LHCN-M2 (cell line): ENCODE measurements around the gene RXRB. TPM values are rescaled to one million over a fixed set of nuclear protein-coding genes. Genes with fewer than 3 reads are reported as not detected.

Source experiments
- DNase-seq: peaks from one replicate; pipeline ENCODE4 v3.0.0-alpha.2; 2012; ENCODE audit warnings: low read depth
- total RNA-seq: library from RNA; depleted of rRNA; stranded (reverse); fragments of >200 nt; gene quantifications from 2 replicates; pipeline ENCODE4 v1.2.3, GENCODE V29; 2014

Gene RXRB
- total RNA-seq, 1 experiment from 2014 or later, result 23.0 TPM

DNA sequence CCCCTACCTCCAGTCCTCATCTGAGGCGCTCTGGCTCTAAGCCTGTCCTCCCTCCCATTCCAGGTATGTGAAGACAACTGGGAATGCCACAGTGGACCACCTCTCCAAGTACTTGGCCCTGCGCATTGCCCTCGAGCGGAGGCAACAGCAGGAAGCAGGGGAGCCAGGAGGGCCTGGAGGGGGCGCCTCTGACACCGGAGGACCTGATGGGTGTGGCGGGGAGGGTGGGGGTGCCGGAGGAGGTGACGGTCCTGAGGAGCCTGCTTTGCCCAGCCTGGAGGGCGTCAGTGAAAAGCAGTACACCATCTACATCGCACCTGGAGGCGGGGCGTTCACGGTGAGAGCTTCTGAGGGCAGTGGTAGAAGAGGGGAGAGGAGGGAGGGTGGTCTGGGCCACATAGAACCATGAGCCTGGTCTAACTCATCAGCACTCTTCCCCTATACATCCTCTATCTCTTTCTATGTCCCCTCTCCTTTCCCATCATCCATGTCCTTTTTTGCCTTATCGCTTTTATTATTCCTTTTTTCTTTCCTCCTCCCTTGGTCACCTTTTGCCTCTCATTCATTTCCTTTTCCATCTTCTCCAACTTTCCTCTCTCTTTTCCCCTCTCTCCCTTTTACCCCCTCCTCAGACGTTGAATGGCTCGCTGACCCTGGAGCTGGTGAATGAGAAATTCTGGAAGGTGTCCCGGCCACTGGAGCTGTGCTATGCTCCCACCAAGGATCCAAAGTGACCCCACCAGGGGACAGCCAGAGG is 11.4 kb upstream of the RXRB start:
- no peak for DNase-seq

DNA sequence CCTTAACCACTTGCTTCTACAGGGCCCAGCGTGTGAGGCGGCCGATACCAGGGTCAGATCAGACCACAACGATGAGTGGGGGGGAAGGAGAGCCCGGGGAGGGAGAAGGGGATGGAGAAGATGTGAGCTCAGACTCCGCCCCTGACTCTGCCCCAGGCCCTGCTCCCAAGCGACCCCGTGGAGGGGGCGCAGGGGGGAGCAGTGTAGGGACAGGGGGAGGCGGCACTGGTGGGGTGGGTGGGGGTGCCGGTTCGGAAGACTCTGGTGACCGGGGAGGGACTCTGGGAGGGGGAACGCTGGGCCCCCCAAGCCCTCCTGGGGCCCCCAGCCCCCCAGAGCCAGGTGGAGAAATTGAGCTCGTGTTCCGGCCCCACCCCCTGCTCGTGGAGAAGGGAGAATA is 10.7 kb upstream of the RXRB start:
- DNase-seq, result no peak

DNA sequence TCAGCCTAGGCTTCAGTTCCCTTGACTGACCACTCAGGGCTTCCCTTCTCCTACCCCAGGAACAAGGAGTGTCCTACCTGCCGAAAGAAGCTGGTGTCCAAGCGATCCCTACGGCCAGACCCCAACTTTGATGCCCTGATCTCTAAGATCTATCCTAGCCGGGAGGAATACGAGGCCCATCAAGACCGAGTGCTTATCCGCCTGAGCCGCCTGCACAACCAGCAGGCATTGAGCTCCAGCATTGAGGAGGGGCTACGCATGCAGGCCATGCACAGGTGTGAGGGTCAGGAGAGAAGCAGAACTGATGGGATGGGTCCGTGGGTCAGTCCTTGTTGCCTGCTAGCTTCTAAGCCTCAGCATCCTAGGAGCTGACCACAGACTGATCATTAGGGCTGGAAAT is 9.4 kb upstream of the RXRB start:
- no peak for DNase-seq

DNA sequence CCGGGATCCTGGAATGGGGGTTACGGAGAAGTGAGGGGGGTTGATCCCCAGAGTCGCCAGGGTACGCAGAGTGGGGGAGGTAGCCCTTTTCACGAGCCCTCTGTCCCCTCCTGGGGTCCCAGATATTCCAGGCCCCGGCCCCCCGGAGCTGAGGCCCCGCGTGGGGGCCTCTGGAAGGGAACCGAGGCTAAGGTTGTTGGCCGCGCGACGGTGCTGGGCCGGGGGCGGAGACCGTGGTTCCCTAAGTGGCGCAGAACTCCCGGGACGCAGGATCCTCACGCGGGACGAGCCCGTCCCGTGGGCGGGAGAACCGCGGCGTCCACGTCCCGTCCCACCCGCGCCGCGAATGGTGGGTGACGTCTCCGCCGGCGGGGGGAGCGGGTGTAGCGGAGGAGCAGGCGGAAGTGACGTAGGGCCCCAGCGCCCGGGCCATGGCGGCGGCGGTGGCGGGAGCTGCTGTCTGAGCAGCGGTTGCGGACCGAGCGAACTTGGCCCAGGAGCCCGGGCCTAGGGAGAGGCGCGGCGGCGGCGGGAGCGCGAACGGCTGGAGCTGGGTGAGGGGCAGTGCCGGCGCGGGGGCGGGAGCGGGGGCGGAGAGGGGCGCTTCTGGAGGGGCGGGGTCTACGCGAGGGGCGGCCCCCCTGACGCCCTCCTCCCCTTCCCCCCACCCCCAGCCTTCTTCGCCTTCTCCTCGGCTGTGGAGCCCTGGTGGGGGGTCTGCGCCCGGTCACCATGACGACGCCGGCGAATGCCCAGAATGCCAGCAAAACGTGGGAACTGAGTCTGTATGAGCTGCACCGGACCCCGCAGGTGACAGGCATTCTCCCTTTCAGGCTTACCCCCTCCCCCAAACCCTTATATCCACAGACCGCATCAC is 7.9 kb upstream of the RXRB start, which contains the start of gene RING1:
RING1 (plus strand) TSS at position 410 of the 877 bp plus-strand sequence; CDS start at position 733, 323 bp downstream.
- peak; percentile 72 for DNase-seq

DNA sequence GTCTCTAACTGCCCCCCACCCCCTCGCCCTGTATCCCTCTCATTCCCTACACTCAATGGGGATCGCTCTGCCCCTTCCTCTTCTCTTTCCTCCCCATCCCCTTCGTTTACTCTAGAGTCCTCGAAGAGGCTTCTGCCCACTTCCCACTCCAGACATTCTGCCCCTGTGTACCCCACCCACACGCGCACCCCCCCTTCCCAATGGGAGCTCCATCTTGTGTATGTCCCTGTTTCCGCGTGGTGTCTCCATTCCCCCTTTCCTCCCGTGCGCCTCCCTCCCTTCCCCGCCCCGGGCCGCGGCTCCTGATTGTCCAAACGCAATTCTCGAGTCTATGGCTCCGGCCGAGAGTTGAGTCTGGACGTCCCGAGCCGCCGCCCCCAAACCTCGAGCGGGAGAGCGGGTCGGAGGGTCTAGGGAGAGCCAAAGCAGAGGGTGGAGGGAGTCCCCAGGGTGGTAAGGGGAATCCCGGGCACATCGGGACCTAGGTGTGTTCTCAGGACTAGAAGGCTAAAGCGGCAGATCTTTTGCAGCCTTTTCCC is 7.2 kb upstream of the RXRB start:
- peak; percentile 45 for DNase-seq

DNA sequence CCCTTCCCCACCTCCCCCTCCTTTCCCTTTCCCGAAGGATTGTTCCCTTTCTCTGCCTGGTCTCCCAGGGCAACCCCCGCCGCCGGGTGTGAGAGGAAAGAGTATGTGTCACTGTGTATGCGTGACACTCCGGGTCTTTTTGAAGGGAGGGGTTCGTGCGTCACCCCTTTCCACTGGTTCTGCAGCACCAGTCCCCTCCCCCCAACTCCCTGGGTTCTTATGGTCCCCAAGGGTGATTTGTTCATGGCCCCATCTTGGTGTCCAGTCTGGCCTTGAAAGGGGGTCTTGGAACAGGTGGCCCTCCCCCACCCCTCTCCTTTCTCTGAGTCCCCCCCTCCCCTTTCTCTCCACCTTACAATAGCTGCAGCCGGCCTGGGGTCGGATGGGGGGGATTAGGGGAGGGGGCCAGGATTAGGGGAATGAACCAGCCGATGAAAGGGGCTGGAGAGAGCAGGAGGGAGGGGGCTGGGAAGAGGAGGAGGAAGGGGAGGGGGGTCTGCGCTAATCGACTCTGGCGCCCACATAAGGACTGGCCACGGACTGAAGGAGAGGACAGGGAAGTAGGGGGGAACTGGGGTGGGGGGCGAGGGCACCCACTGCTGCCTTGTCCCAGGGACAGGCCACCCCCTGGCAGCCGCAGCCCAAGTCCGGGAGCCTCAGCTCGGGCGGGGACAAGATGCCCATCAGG is 6.5 kb upstream of the RXRB start:
- no peak for DNase-seq

DNA sequence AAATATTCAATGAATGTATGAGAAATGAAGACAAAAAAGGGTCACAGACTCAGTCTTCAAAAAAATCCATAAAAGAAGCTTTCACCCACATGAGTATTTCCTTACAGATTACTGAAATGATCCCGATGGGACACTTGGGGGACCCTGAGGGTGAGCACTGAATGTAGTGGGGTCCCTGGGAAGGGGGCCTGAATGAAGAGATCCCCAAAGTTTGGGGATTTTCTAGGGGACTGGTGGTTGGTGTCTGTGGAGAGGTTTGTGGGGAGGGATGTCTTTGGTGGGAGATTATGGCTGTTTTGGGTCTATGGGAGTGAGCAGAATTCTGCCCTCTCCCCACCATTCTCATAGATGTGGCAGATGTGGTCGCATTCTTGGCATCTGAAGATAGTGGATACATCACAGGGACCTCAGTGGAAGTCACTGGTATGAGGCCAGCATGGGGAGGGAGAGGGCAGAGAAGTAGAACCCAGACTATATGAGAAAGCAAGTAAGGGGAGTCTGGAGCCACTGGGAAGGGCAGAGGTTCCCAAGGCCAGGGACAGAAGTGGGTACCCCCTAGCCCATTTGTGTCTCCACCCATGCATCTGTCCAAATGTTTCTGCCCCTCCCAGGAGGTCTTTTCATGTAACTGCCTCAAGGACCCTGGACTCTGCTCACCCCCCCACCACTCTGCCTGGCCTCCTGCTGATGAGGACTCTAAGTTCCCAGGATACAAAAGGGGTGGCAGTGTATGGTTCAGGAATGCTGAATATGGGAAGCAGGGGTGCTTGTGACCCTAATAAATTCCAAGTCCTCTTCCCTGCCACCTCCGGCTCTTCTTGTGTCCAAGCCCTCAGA is 5.8 kb upstream of the RXRB start:
- no peak for DNase-seq

DNA sequence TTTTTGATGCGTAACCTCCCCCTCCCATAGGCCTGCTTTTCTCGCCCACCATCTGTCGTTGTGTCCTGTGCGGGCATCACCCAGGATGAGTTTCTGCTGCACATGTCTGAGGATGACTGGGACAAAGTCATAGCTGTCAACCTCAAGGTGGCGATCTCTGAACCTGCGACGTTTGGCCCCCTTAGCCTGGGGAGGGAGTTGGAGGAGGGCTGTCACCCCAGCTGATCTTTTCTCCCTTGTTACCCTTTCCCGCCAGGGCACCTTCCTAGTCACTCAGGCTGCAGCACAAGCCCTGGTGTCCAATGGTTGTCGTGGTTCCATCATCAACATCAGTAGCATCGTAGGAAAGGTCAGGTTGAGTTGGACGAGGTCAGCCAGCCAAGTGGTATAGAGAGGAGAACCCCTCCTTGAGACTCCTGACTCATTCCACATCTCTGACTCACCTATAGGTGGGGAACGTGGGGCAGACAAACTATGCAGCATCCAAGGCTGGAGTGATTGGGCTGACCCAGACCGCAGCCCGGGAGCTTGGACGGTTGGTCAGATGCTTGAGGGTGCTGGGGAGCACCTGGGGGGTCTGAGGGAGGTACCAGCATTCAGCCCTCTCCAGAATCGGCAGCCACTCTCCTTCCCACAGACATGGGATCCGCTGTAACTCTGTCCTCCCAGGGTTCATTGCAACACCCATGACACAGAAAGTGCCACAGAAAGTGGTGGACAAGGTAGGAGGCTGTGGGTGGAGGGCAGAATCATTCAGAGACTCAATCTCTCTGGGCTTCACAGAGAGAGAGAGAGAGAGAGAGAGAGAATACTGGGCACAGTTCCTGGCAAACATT is 4.9 kb upstream of the RXRB start:
- DNase-seq, result no peak

DNA sequence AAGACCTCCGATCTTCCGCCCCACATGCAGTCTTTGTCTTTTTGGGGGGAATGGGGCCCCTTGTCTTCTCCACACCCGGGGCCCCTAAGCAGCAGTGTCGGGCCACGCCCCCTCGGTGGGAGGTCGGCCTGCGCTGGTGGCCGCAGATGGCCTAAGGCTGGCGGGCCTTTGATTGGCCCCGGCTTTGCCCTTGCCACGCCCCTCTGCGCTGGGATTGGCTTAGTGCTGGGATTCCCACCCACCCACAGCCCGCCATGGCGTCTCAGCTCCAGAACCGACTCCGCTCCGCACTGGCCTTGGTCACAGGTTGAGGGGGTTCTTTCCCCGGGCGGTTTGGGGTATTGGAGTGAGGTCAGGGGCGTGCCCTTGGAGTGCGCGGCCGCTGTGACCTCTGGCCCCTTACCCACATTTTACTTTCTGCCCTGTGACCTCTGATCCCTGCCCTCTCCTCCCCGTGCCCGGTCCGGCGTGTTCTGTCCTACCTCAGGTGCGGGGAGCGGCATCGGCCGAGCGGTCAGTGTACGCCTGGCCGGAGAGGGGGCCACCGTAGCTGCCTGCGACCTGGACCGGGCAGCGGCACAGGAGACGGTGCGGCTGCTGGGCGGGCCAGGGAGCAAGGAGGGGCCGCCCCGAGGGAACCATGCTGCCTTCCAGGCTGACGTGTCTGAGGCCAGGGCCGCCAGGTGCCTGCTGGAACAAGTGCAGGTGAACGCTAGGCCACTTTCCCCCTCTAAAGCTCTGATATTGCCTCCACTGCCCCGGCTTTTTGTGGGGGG is 4.1 kb upstream of the RXRB start, which contains the start of gene HSD17B8:
HSD17B8 (plus strand) TSS at position 241 of the 776 bp plus-strand sequence; CDS start at position 255, 14 bp downstream.
- peak; percentile 82 for DNase-seq

DNA sequence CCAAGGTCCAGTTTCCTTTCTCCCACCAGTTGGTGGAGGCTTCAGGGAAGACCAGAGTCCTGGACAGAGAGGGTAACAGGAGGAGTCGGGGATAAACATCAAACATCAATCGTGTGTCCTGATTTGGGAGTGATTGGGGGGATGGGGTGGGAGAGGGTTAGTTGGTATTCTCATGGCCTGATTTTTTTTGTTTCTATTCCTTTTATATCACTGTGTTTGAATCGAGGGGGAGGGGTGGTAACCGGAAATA is 3.6 kb upstream of the RXRB start:
- DNase-seq, result no peak

DNA sequence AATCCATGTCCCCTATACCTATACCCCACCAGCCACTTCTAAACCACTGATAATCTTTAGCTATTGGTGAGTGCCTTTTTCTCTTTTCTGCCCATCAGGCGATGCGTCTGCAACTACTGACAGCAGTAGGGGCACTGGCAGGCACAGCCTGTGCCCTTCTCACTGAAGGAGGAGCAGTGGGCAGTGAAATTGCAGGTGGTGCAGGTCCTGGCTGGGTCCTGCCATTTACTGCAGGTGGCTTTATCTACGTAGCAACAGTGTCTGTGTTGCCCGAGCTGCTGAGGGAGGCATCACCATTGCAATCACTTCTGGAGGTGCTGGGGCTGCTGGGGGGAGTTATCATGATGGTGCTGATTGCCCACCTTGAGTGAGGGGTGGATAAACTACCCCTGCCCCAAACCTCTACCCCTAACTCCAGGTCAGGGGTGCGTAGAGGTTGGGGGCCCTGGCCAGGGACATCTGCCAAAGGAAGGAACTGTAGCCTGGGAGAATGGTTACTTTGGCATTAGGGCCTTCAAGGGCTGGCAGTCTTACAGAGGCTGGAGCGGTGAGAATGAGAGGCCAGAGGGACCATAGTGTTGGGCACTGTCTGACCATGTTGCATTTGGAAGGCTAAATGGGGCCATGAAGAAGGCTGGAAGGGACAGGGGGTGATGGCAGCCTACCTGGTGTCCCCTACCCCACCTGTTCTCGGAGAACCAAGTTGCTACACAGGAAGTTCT is 3.1 kb upstream of the RXRB start:
- DNase-seq, result no peak

DNA sequence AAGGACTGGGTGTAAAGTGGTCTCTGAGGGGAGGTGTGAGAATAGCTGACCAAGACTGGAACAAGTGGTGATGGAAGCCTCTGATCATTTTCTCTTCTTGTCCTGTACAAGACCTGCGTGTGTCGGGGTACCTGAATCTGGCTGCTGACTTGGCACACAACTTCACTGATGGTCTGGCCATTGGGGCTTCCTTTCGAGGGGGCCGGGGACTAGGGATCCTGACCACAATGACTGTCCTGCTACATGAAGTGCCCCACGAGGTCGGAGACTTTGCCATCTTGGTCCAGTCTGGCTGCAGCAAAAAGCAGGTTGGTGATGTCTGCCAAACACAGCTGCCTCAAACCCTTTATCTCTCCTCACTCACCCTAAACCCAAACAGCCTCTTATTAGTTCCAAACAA is 2.3 kb upstream of the RXRB start:
- DNase-seq, result no peak

DNA sequence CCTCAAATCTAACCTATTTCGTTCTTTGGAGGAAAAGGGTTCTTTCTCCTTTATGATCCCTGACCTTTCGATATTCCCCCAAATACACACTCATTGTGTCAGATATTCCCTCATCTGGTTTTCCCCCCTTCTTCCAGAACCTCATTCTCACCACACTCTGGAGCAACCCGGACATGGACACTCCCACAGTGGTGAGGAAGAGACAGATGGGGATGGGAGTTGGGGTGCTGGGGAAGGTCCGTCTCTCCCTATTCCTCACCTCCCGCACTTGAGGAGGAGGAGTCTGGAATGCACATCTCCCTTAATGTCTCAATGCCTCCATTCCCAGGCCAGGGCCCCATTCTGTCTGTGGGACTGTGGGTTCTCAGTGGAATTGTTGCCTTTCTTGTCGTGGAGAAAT is 1.5 kb upstream of the RXRB start:
- no peak for DNase-seq

DNA sequence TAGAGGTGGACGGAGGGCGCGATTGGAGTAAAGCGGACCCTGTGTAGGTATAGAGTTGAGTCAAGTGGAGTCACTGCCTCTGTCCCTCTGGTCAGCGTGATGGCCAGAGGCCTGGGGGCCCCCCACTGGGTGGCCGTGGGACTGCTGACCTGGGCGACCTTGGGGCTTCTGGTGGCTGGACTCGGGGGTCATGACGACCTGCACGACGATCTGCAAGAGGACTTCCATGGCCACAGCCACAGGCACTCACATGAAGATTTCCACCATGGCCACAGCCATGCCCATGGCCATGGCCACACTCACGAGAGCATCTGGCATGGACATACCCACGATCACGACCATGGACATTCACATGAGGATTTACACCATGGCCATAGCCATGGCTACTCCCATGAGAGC is 681 bp upstream of the RXRB start:
- DNase-seq, result no peak

DNA sequence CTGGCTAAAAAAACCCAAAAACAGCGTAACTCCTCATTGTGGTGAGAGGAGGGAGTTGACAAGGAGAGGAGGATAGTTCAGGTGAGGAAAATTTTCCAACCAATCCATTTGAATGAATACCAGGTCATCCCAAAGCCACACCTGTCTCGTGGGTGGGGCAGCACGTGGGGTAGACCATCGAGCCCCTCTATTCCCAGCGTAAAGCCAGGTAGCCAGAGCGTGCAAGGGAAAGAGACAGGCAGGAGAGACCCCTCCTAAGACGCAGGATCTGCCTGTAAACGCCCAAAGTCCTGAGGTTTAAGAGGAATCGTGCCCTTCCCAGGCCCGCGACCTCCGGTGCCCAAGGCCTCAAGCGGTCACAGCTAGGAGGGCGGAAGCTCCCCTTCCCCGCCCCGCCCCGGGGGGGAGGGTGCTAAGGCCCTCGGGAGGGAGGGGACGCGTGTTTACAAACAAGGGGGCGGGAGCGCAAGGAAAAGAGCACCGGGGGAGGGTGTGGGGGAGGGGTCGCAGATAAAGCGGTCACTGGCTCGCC is 712 bp downstream of the RXRB start:
- DNase-seq, result peak; percentile 67

DNA sequence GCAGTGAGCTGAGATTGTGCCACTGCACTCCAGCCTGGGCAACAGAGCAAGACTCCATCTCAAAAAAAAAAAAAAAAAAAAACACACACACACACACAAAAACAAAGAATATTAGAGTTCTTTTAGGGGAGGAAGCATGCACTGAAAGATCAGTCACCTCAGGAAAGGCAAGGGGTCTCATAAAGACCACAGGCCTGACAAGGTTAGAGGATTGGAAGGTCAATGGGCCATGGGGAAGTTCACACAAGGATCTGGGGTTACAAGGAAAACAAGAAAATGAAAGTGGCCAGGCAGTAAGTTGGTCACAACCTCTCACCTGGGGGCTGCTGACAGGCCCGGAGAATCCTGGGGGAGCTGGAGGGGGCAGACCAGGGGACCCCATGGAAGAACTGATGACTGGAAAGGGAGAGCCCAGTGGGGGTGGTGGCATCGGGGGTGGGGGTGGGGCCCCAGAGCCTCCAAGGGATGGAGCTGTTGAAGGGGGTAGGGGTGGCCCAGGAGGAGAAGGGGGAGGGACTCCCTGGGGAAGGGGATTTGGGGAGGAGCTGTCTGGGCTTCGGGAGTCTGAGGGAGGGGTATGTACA is 1.5 kb downstream of the RXRB start:
- no peak for DNase-seq

DNA sequence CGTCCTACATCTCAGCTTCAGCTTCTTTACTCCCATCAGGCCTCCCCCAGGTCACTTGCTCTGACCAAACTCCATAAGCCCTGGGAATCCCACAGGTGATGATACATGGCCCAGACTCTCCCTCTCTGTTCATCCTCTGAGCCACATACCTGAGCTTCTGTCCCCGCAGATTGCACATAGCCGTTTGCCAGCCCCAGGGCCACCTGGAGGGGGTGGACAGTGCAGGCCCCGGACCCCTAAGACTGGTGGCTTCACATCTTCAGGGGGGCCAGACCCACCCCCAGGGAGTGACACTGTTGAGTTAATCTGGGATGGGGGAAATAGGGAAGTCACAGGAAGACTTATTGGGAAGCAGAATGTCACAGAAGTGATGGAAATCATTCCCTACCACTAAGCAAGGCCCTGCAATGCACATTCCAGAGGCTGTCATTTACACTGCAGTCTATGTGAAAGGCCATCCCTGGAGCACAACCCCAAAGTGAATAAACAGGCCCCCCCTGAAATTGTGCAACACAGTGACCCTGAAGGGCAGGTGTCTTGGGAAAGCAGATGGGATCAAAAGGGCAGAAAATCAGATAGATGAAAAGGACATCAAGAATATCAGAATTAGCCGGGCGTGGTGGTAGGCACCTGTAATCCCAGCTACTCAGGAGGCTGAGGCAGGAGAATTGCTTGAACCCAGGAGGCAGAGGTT is 2.2 kb downstream of the RXRB start:
- DNase-seq, result no peak
